HEK293 (cell line): ENCODE measurements around the gene STX16.

Experiments used
- HOXA7 ChIP-seq: sonication (generic); formaldehyde crosslinking; IDR thresholded peaks from 2 replicates; pipeline ENCODE4 v1.8.1; 2022; ENCODE audit warnings: missing genetic modification reagents, borderline replicate concordance
- ZFP41 ChIP-seq: fragments of 450-650 bp; formaldehyde crosslinking; IDR thresholded peaks from 2 replicates; pipeline ENCODE4 v1.5.1; 2016; ENCODE audit warnings: missing biosample characterization, missing genetic modification characterization, borderline replicate concordance
- ZNF510 ChIP-seq: fragments of 450-650 bp; formaldehyde crosslinking; IDR thresholded peaks from 2 replicates; pipeline ENCODE4 v1.5.1; 2018; ENCODE audit warnings: mild to moderate bottlenecking, missing genetic modification characterization, missing biosample characterization; ENCODE audit not compliant: insufficient replicate concordance
- ZNF677 ChIP-seq: fragments of 450-650 bp; IDR thresholded peaks from 2 replicates; pipeline ENCODE4 v1.5.0; 2018; ENCODE audit warnings: missing biosample characterization, mild to moderate bottlenecking, missing genetic modification characterization, moderate library complexity
- ZNF768 ChIP-seq: fragments of 450-650 bp; formaldehyde crosslinking; IDR thresholded peaks from 2 replicates; pipeline ENCODE4 v1.5.1; 2018; ENCODE audit warnings: missing biosample characterization, mild to moderate bottlenecking, missing genetic modification characterization
- TF ChIP-seq, protein P1 (sequence below): fragments of 450-650 bp; formaldehyde crosslinking; IDR thresholded peaks from 2 replicates; pipeline ENCODE4 v1.5.1; 2016; ENCODE audit warnings: missing biosample characterization, missing genetic modification characterization
- TF ChIP-seq, protein P2 (sequence below): sonication (generic); formaldehyde crosslinking; IDR thresholded peaks from 2 replicates; pipeline ENCODE4 v1.8.1; 2022; ENCODE audit warnings: mild to moderate bottlenecking, moderate library complexity, missing genetic modification reagents
- TF ChIP-seq, protein P3 (sequence below): fragments of 450-650 bp; formaldehyde crosslinking; IDR thresholded peaks from 2 replicates; pipeline ENCODE4 v1.5.1; 2016; ENCODE audit warnings: missing biosample characterization, missing genetic modification characterization

DNA sequence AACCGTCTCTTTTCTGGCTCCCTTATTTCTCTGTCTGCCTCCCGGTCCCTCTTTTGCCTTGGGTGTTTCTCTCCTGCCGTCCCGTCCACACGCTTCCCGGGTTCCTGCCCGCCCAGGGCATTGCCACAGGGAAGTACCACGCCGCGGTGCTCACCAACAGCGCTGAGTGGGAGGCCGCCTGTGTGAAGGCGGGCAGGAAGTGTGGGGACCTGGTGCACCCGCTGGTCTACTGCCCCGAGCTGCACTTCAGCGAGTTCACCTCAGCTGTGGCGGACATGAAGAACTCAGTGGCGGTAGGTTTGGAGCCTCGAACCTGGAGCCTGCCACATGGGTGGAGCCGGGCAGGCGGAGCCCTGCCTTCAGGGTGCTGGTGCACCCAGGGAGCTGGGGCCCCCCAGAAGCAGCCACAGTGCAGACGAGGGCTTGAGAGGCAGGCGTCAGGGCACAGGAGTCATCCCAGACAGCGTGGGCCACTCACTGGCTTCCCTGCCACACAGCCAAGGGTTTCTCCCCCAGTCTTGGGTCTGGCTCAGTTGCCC lies 62.8 kb downstream of the STX16 start:
- TF ChIP-seq, protein P1, sequence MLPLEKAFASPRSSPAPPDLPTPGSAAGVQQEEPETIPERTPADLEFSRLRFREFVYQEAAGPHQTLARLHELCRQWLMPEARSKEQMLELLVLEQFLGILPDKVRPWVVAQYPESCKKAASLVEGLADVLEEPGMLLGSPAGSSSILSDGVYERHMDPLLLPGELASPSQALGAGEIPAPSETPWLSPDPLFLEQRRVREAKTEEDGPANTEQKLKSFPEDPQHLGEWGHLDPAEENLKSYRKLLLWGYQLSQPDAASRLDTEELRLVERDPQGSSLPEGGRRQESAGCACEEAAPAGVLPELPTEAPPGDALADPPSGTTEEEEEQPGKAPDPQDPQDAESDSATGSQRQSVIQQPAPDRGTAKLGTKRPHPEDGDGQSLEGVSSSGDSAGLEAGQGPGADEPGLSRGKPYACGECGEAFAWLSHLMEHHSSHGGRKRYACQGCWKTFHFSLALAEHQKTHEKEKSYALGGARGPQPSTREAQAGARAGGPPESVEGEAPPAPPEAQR (tag by site-specific recombination), result no peak
- TF ChIP-seq, protein P2, sequence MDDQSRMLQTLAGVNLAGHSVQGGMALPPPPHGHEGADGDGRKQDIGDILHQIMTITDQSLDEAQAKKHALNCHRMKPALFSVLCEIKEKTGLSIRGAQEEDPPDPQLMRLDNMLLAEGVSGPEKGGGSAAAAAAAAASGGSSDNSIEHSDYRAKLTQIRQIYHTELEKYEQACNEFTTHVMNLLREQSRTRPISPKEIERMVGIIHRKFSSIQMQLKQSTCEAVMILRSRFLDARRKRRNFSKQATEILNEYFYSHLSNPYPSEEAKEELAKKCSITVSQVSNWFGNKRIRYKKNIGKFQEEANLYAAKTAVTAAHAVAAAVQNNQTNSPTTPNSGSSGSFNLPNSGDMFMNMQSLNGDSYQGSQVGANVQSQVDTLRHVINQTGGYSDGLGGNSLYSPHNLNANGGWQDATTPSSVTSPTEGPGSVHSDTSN, result no peak
- TF ChIP-seq, protein P3, sequence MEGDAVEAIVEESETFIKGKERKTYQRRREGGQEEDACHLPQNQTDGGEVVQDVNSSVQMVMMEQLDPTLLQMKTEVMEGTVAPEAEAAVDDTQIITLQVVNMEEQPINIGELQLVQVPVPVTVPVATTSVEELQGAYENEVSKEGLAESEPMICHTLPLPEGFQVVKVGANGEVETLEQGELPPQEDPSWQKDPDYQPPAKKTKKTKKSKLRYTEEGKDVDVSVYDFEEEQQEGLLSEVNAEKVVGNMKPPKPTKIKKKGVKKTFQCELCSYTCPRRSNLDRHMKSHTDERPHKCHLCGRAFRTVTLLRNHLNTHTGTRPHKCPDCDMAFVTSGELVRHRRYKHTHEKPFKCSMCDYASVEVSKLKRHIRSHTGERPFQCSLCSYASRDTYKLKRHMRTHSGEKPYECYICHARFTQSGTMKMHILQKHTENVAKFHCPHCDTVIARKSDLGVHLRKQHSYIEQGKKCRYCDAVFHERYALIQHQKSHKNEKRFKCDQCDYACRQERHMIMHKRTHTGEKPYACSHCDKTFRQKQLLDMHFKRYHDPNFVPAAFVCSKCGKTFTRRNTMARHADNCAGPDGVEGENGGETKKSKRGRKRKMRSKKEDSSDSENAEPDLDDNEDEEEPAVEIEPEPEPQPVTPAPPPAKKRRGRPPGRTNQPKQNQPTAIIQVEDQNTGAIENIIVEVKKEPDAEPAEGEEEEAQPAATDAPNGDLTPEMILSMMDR, result no peak
- TF ChIP-seq HOXA7 (CRISPR knock-in tag) (no peak), ZNF768 (tag by site-specific recombination) (no peak), ZFP41 (tag by site-specific recombination) (no peak), ZNF510 (tag by site-specific recombination) (no peak), ZNF677 (tag by site-specific recombination) (no peak)
